GM18505 (cell line): Measurements from ENCODE around the gene MCEMP1.

Source experiments
- ATAC-seq: cut with Tn5 transposase; IDR thresholded peaks from one replicate; pipeline ENCODE4 v1.9.1; 2021; ENCODE audit not compliant: unreplicated experiment
- POLR2A ChIP-seq: IDR thresholded peaks from 4 replicates; pipeline ENCODE4 v1.6.1; 2011; ENCODE audit warnings: borderline replicate concordance; ENCODE audit not compliant: insufficient read depth, insufficient read length; ENCODE audit errors: extremely low read depth

The MCEMP1 gene

DNA sequence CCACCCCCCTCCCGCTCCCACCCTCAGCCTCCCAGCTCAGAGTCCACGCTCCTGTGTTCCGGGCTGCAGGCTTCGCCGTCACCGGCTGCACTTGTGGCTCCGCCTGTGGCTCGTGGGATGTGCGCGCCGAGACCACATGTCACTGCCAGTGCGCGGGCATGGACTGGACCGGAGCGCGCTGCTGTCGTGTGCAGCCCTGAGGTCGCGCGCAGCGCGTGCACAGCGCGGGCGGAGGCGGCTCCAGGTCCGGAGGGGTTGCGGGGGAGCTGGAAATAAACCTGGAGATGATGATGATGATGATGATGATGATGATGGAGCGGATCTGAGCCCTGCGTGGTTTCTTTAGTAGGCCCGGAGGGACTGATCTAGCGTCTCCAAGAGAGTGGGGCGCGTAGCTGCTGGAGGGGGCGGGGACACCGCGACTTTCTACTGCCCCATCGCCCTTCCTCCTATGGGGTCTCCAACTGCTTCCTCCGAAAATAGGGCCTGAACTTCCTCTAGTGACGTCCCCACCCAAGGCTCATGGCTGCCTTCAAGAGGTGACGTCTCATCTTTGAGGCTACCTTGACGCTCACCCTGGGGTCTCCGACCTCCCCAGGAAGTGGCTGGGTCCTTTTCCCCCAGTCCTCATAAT lies 6.6 kb upstream of the MCEMP1 start:
- TF ChIP-seq POLR2A: no peak
- ATAC-seq: no peak

DNA sequence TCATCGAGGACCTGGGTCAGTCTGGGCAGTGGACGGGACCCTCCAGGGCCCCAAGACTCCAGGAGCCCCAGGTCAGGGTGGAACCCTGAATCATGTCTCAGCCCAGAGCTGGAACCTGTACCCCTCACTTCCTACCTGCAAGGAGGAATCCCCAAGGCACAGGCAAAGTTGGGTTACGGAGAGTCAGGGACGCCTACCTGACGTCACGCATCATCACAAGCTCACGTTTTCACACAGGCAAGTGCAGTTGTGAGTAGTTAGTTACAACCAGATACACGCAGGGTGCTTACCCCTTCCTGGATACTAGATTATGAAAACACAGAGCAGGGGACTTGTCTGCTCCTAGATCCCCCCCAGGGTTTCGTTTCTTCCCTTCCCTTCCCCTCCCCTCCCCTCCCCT lies 6.1 kb upstream of the MCEMP1 start:
- no peak for ATAC-seq
- TF ChIP-seq POLR2A: no peak

DNA sequence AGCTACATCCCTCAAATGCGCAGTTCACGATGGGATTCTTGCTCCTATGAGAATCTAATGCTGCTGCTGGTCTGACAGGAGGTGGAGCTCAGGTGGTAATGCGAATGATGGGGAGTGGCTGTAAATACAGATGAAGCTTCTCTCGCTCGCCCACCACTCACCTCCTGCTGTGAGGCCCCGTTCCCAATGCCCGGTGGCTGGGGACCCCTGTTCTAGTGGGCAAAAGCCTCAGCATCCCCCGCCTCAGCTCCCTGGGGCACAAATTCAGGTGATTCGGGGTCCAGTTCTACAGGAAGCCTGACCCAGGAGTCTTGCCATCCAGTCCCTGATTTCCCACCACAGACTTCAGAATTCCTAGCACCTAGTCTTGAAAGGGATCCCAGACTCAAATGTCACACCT lies 4.4 kb upstream of the MCEMP1 start:
- no peak for TF ChIP-seq POLR2A
- no peak for ATAC-seq

DNA sequence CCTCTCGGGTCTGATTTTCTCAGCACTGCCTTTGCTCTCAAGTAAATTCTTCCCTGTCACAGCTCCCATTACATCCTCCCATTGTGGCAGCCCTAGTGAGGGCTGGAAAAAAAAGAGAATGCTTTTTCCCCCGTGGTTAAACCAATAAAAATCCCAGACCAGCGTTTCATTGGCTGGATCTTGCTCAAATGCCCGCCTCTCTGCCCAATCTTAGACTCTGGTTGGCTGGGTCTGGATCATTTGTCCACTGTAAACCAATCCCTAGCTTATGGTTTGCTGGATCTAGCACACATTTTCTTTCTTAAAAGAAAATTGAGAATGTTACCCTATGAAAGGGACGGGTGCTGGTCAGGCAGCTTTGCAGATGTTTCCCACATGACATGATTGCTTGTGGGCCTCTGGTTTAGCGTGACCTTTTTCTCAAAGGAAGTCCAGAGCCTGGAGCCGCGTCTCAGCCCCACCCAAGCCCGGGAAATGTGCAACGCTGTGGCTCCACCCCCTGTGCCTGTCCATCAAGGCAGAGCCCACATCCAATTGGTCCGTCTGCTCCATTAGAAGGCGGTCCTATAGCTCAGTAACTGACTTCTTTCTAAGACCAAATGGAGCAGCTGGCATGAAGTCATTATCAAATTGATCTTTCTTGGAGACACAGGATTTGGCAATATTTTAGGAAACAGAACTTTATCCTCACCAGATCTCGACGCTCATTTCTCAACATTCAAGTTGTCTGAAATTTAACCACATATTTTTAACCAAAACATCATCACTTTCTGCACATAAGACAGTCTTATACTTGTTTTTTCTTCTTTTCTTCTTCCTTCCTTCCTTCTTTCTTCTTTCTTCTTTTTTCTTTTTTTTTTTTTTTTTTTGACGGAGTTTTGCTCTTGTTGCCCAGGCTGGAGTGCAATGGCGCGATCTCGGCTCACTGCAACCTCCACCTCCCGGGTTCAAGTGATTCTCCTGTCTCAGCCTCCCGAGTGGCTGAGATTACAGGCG lies 2.6 kb upstream of the MCEMP1 start:
- no peak for ATAC-seq
- TF ChIP-seq POLR2A: no peak

DNA sequence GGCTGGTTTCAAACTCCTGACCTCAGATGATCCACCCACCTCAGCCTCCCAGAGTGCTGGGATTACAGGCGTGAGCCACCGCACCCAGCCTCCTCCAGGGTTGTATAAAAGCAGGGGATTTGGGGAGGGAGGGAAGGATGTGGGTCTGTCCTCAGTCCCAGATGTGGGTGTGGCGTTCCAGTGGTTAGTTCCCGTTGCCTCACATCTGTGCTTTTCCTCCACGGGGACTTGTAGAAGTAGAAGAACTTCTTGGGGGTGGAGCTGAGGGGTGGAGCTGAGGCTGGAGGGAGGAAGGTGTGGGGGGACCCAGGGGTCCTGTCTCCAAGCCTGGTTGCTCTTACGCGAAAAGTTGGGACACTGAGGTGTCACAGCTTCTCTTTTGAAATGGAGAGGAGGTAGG lies 514 bp upstream of the MCEMP1 start:
- no peak for ATAC-seq

DNA sequence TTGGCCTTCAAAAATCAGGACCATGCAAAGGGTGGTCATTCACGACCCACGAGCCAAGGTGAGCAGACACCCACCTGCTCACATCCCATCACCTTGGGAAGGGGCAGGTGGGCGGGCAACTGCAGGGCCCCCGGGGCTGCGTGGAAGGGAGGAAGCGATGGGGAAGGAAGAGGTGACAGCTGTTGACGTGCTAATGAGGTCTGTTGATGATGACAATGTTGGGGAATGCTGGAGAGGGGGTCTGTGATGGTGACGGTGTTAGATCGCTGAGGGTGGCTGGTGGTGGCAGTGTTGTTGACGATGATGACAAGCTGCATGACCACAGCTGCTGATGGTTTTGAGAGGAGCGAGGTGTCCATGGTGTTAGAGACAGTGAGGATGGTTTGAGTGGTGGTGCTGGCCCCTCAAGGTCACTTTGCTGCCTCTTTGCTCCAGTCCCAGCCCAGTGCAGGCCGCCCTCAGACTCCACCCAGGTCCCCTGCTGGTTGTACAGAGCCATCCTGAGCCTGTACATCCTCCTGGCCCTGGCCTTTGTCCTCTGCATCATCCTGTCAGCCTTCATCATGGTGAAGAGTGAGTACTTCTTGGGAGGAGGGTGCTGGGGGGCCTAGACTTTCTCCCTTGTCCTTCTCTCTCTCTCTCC lies 900 bp downstream of the MCEMP1 start:
- TF ChIP-seq POLR2A: no peak
- no peak for ATAC-seq

More for the DNA sequence above, 514 bp upstream of the MCEMP1 start:
- no peak for TF ChIP-seq POLR2A

DNA sequence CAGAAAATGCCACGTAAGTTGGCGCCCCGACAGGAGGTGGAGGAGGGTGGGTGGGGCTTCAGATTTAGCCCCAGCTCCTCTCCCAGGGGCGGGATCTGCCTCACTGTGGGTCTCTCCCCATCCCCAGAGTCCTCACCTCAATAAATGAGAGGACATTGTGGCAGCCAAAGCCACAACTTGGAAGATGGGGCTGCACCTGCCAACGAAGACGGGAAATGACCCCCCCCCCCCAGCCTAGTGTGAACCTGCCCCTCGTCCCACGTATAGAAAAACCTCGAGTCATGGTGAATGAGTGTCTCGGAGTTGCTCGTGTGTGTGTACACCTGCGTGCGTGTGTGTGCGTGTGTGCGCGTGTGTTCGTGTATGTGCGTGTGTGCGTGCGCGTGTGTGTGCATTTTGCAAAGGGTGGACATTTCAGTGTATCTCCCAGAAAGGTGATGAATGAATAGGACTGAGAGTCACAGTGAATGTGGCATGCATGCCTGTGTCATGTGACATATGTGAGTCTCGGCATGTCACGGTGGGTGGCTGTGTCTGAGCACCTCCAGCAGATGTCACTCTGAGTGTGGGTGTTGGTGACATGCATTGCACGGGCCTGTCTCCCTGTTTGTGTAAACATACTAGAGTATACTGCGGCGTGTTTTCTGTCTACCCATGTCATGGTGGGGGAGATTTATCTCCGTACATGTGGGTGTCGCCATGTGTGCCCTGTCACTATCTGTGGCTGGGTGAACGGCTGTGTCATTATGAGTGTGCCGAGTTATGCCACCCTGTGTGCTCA lies 2.3 kb downstream of the MCEMP1 start:
- ATAC-seq: no peak
- TF ChIP-seq POLR2A: peak; percentile 18

DNA sequence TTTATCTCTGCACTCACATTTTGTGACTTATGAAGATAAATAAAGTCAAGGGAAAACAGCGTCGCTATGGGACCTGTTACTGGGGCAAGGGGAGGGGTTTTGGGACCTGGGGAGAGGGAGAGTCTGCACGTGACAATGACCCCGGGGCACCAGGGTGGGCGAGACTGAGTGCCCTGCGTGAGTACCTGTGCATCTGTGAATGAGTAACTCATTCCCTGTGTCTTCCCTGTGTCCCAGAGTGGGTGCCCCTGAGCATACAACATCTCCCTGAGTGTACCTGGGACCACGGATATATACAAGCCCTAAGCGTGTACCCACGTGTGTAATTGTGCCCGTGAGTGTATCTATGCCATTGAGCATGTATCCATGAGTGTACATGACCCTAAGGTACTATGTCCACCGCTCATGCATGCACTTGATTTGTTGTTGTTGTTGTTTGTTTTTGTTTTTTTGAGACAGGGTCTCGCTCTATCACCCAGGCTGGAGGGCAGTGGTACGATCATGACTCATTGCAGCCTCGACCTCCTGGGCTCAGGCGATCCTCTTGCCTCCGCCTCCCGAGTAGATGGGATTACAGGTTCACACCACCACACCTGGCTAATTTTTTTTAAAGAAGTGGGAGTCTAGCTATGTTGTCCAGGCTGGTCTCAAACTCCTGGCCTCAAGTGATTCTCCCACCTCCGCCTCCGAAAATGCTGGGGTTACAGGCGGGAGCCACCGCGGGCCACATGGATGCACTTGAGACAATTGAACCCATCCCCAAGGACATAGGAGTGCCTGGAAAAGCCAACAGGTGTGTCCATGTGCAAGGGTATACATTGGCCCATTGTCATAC lies 3.1 kb downstream of the MCEMP1 start:
- peak; percentile 8 for TF ChIP-seq POLR2A
- ATAC-seq: no peak

DNA sequence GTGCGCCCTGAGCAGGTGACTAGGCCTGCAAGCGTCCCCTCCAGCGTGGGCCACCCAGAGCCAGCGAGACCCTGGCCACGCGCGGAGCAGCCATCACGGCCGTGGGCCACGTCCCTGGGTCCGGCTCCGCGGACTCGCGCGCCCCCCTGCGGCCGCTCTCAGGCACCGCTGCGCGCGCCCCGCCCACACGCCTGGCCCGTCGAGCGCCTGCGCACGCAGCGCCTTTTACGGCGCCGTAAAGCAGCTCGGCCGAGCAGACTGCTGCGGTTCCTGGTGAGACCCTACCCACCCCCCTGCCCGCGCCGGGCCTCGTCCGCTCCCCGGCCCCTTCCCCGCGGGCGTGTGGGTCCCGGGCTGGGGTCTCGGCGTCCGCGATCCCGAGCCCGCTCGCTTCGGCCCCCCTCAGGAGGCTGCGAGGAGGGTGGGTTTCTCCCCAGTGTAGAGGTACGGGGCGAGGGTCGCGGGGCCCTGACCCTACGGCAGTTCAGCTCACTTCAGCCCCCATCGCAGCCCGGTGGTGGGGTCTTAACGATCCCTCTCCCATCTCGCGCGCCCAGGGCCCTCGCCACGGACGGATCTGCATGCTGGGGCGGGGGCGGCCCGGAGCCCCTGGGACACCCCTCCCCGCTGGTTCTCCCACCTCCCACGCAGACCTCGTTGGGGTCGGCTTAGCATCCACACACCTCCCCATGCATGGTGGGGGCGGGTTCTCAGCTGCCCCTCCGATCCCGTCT lies 3.9 kb downstream of the MCEMP1 start, which contains the start of gene TRAPPC5:
Gene TRAPPC5 (plus strand): TSS at position 228 of the 734 bp plus-strand sequence. CDS start 1,421 bp downstream, outside the sequence.
- ATAC-seq: peak; percentile 62
- TF ChIP-seq POLR2A: peak; percentile 44

DNA sequence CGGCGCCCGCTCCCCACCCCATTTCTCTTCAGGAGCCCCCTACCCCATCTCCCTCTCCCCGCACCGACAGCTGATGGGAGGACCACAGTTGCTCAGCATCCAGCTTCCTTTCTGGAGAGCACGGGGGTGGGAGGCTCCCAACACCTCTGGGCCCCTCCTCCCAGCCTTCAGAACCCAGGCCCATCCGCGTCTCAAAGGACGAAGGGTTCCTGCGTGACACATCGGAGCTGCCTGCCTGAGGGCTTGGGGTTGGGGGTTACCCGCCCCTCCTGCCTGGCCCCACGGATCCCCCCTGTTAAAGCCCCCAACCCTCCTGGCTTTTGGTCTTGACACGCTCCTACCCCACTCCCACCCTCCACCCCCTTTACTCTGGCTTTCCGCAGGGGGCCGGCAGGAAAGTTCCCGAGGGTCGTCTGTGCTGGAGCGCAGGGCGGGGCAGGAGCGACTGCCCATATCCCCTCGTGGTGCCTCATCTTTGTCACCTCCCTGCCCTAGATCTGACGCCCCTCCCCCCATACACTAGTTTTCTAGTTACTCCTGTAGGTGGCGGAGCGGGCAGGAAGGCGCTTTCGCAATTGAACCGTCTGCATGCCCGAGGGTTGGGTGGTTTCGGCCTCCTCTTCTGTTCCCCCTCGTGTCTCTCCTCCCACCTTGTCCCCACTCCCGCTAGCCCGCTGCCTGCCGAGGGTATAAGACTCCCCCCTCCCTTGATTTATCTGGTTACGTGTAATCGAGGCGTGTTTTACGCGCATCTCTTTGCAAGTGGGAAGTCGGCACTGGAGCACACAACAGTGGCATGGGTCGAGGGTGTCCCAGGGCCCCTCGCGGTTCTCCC lies 4.7 kb downstream of the MCEMP1 start:
- no peak for ATAC-seq
- peak; percentile 39 for TF ChIP-seq POLR2A
